GM12878 (cell line): ENCODE measurements around the gene AFF1. TPM values are rescaled to one million over a fixed set of nuclear protein-coding genes. Genes with fewer than 3 reads are reported as not detected.

Source experiments
- BMI1 ChIP-seq: fragments of 450-650 bp; IDR thresholded peaks from 2 replicates; pipeline ENCODE4 v1.6.1; 2016; ENCODE audit warnings: mild to moderate bottlenecking, moderate library complexity, borderline replicate concordance
- NFYB ChIP-seq: IDR thresholded peaks from 2 replicates; pipeline ENCODE4 v1.6.1; 2011; ENCODE audit warnings: low read depth, mild to moderate bottlenecking, low read length, improper control_type of control experiment, moderate library complexity; ENCODE audit not compliant: insufficient read depth
- POLR2A ChIP-seq: IDR thresholded peaks from 2 replicates; pipeline ENCODE4 v1.6.1; 2011; ENCODE audit warnings: low read depth, mild to moderate bottlenecking, low read length
- polyA plus RNA-seq, 11 experiments: library from polyadenylated mRNA; depleted of rRNA in 4 of 11; unstranded in 6 of 11; stranded (reverse) in 5 of 11; fragments of >200 nt; fragmentation: Nextera tagmentation in 4 of 11; fragmentation: Illumina TruSeq in 1 of 11; extraction: Ambion mirVana in 4 of 11; extraction: Trizol in 1 of 11; gene quantifications; 1 replicate in 1 of 11; 2 replicates in 10 of 11; pipeline versions ENCODE4 v1.2.1 to v1.2.3, GENCODE V29; 2011 to 2016; ENCODE audit warnings: inconsistent platforms in 2 of 11, missing spikeins in 2 of 11, low read depth in 1 of 11
- total RNA-seq, 4 experiments: library from RNA; depleted of rRNA in 3 of 4; stranded (reverse); fragments of >200 nt in 3 of 4; fragmentation: Illumina TruSeq in 1 of 4; extraction: Trizol in 1 of 4; gene quantifications; 2 replicates each; pipeline versions ENCODE4 v1.2.1 to v1.2.3, GENCODE V29; 2013 to 2021
- TF ChIP-seq, protein P1 (sequence below), 3 experiments: IDR thresholded peaks in 2 of 3; conservative IDR thresholded peaks in 1 of 3; 2 replicates each; pipeline ENCODE4 v1.5.1; 2011; ENCODE audit warnings: low read depth in 3 of 3, low read length in 3 of 3, mild to moderate bottlenecking in 3 of 3, control low read depth in 2 of 3, moderate library complexity in 2 of 3, inconsistent platforms in 1 of 3, mixed read lengths in 1 of 3; ENCODE audit not compliant: control insufficient read depth in 2 of 3, insufficient read depth in 1 of 3; ENCODE audit errors: extremely low read depth in 1 of 3
- TF ChIP-seq, protein P2 (sequence below): fragments of 450-650 bp; IDR thresholded peaks from 2 replicates; pipeline ENCODE4 v1.6.1; 2018; ENCODE audit warnings: borderline replicate concordance, mild to moderate bottlenecking; ENCODE audit not compliant: partially characterized antibody
- TF ChIP-seq, protein P3 (sequence below): IDR thresholded peaks from 2 replicates; pipeline ENCODE4 v1.6.1; 2011; ENCODE audit warnings: mild to moderate bottlenecking, low read depth, low read length, moderate library complexity; ENCODE audit not compliant: insufficient replicate concordance
- TF ChIP-seq, protein P4 (sequence below): IDR thresholded peaks from 2 replicates; pipeline ENCODE4 v1.6.1; 2012; ENCODE audit warnings: low read depth, low read length, improper control_type of control experiment

AFF1 gene
- total and polyA plus RNA-seq, 10 of the 15 experiments (the other 5 are each of a cell fraction or from before 2014, with no cell fraction given): 3.5 to 56.1 (median 21.5) TPM

DNA sequence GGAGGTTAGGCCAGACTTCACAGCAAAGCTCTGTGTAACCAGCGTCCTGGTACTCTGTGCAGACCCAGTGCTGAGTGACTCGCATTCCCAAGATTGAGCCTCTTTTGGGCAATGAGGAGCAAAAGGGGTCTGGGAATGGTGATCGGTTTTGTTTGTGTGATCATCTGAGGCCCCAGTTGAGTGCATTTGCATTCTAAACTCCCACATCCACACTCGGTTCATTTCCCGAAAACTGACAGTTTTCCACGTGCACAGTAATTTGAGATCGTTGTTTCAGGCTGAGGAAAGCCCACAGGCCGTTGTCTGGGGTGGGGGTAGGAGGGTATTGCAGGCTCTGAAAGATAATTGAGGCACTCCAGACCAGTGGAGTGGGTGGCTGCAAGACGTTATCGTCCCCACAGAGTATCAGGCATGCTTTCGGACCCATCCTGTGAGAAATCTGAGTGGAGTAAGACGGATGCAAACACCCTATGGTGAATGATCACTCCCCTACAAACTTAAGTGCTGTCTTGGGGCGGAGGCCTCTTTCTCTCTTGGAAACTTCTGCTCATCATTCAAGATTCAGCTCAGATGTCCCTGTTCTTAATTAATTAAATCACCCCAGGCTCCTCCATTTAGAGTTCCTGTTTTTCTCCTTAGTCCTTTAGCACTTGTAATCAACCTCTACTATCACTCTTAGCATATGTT, 96.1 kb downstream of the AFF1 start (continued):
- TF ChIP-seq, protein P1, sequence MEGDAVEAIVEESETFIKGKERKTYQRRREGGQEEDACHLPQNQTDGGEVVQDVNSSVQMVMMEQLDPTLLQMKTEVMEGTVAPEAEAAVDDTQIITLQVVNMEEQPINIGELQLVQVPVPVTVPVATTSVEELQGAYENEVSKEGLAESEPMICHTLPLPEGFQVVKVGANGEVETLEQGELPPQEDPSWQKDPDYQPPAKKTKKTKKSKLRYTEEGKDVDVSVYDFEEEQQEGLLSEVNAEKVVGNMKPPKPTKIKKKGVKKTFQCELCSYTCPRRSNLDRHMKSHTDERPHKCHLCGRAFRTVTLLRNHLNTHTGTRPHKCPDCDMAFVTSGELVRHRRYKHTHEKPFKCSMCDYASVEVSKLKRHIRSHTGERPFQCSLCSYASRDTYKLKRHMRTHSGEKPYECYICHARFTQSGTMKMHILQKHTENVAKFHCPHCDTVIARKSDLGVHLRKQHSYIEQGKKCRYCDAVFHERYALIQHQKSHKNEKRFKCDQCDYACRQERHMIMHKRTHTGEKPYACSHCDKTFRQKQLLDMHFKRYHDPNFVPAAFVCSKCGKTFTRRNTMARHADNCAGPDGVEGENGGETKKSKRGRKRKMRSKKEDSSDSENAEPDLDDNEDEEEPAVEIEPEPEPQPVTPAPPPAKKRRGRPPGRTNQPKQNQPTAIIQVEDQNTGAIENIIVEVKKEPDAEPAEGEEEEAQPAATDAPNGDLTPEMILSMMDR (IDR thresholded peaks at IDR 0.05 in 2 of 3, conservative IDR thresholded peaks at IDR 0.05 in 1 of 3; ENCODE audit: control insufficient read depth in 2 of 3, extremely low read depth in 1 of 3, insufficient read depth in 1 of 3, low read depth in 3 of 3, low read length in 3 of 3): no peak
- TF ChIP-seq, protein P2, sequence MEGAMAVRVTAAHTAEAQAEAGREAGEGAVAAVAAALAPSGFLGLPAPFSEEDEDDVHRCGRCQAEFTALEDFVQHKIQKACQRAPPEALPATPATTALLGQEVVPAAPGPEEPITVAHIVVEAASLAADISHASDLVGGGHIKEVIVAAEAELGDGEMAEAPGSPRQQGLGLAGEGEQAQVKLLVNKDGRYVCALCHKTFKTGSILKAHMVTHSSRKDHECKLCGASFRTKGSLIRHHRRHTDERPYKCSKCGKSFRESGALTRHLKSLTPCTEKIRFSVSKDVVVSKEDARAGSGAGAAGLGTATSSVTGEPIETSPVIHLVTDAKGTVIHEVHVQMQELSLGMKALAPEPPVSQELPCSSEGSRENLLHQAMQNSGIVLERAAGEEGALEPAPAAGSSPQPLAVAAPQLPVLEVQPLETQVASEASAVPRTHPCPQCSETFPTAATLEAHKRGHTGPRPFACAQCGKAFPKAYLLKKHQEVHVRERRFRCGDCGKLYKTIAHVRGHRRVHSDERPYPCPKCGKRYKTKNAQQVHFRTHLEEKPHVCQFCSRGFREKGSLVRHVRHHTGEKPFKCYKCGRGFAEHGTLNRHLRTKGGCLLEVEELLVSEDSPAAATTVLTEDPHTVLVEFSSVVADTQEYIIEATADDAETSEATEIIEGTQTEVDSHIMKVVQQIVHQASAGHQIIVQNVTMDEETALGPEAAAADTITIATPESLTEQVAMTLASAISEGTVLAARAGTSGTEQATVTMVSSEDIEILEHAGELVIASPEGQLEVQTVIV: no peak
- TF ChIP-seq, protein P3, sequence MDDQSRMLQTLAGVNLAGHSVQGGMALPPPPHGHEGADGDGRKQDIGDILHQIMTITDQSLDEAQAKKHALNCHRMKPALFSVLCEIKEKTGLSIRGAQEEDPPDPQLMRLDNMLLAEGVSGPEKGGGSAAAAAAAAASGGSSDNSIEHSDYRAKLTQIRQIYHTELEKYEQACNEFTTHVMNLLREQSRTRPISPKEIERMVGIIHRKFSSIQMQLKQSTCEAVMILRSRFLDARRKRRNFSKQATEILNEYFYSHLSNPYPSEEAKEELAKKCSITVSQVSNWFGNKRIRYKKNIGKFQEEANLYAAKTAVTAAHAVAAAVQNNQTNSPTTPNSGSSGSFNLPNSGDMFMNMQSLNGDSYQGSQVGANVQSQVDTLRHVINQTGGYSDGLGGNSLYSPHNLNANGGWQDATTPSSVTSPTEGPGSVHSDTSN: no peak
- no peak for TF ChIP-seq NFYB
- no peak for TF ChIP-seq POLR2A
- no peak for TF ChIP-seq BMI1
- TF ChIP-seq, protein P4, sequence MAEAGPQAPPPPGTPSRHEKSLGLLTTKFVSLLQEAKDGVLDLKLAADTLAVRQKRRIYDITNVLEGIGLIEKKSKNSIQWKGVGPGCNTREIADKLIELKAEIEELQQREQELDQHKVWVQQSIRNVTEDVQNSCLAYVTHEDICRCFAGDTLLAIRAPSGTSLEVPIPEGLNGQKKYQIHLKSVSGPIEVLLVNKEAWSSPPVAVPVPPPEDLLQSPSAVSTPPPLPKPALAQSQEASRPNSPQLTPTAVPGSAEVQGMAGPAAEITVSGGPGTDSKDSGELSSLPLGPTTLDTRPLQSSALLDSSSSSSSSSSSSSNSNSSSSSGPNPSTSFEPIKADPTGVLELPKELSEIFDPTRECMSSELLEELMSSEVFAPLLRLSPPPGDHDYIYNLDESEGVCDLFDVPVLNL: no peak
